T-helper 9 cell (primary cell): ENCODE measurements around the gene APRT.

Source experiments
- DNase-seq: peaks from one replicate; pipeline ENCODE4 v3.0.0-alpha.2; 2020

Gene APRT

GRCh38 chr16:88821168-88821850 is 9.6 kb upstream of the APRT start:
- DNase-seq = no peak

GRCh38 chr16:88820385-88821025 is 8.8 kb upstream of the APRT start:
- DNase-seq = no peak

GRCh38 chr16:88819126-88819525 is 7.4 kb upstream of the APRT start:
- DNase-seq = no peak

- no peak for DNase-seq
Observed at GRCh38 chr16:88818575-88818874, 6.8 kb upstream of the APRT start.

- DNase-seq = no peak
Observed at GRCh38 chr16:88817785-88818574, 6.3 kb upstream of the APRT start.

GRCh38 chr16:88816736-88817535 is 5.2 kb upstream of the APRT start:
- no peak for DNase-seq

GRCh38 chr16:88815901-88816589 is 4.3 kb upstream of the APRT start:
- peak; percentile 36 for DNase-seq

GRCh38 chr16:88815227-88815626 is 3.5 kb upstream of the APRT start:
- DNase-seq = no peak

GRCh38 chr16:88814144-88814502 is 2.4 kb upstream of the APRT start:
- DNase-seq = no peak

GRCh38 chr16:88813269-88814143 is 1.8 kb upstream of the APRT start:
- DNase-seq = no peak

GRCh38 chr16:88812513-88813268 is 963 bp upstream of the APRT start:
- DNase-seq = no peak

GRCh38 chr16:88810912-88811768 is 588 bp downstream of the APRT start:
- peak; percentile 48 for DNase-seq

GRCh38 chr16:88810166-88810911 is 1.4 kb downstream of the APRT start:
- DNase-seq = no peak

- DNase-seq = no peak
Observed at GRCh38 chr16:88809676-88810165, 2.0 kb downstream of the APRT start.

GRCh38 chr16:88809068-88809675 is 2.6 kb downstream of the APRT start:
- no peak for DNase-seq

- DNase-seq = no peak
Observed at GRCh38 chr16:88807626-88808453, 3.9 kb downstream of the APRT start.

GRCh38 chr16:88807142-88807625 is 4.5 kb downstream of the APRT start:
- DNase-seq = no peak
